ENCODE measurements around the gene SELENON. TPM values are rescaled to one million over a fixed set of nuclear protein-coding genes. Genes with fewer than 3 reads are reported as not detected.

Gene SELENON
- total RNA-seq, 2 experiments from 2014 or later: 15.0 to 15.6 TPM

DNA sequence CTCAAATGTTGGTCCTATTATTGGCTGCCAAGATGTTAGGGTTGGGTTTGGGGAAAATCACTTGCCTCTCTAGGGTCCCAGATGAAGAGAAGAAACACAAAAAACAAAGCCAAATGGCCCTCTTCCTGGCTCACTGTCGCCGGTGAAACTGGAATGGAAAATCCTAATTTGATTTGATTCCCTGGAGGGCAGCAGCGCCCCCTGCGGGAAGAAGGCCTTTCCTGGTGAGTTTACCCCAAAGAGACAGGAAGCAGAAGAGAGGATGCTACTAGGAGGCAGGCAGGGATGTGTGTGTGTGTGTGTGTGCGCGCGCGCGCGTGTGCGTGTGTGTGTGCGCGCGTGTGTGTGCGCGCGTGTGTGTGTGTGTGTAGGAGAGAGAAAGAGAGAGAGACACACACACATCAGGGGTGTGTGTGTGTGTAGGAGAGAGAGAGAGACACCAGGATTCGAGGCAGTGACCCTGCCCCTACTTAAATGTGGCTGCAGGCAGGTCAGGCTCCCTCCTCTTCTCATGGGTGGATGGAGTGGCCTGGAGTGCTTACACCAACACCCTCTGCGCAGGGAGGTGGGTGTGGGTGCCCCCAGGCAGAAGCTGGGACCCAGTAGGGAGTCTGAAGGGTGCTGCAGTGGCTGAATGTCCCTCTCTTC, 3.1 kb upstream of the SELENON start:
- Mint-ChIP-seq H3K9me3 (no peaks in the 10 kb centered on the region), H3K36me3 (peaks cover 9% of the 10 kb centered on the region), H3K4me3 (peak overlapping the region; percentile 42), H3K27me3 (no peaks in the 10 kb centered on the region), H3K4me1 (peaks cover 44% of the 10 kb centered on the region), H3K27ac (peak overlapping the region; percentile 57)
- DNase-seq: peak; percentile 80

DNA sequence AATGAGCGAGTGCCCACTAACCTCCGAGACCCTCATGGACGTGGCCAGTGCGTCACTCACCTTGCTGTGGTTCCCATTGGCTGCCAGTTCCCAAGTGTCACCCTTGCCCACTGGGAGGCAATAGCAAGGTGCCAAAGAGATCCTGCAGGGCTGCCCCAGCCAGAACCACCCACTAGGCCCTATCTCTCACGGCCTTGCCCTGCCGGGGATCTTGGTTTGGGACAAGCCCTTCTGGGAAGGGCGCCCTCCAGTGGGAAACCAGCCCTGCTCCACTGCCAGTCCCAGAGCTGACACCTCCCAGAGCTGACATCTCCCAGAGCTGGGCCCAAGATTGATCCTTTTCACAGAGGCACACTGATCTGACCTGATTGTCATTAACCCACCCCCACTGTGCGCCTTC, 2.1 kb upstream of the SELENON start:
- H3K27ac Mint-ChIP-seq: no peak overlapping the region
- peak; percentile 38 for DNase-seq
- H3K4me1 Mint-ChIP-seq: peaks cover 54% of the 10 kb centered on the region

DNA sequence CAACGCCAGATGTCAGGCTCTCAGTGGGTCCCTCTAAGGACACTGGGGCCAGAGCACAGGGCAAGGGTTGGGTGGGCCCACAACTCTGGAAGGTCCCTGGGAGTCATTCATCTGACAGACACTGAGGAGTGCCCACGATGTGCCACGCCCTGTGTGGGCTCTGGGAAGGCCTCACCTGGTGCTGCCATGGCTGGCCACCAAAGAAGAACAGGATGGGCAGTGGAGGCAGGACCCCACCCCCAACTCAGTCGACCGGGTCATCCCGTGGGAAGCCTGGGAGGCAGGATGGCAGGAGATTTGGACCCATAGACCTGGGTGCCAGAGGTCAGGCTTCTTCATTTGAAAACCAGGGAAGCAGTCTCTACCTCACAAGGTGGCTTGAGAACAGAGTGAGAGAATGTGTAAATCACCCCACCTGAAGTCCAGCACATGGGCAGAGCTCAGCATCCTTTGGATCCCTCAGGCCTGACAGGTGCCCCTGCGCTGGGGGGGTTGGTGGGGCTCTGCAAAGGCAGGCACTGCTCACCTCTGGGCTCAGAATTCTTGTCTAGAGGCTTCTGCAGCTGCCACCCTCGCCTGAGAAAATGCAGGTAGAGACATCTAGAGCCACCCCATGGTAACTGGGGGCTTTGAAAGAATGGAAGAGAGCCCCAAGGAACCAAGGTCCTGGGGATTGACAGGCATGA, 1.2 kb upstream of the SELENON start:
- Mint-ChIP-seq H3K36me3 (peaks cover 9% of the 10 kb centered on the region), H3K27ac (no peak overlapping the region), H3K4me3 (no peak overlapping the region), H3K27me3 (no peaks in the 10 kb centered on the region), H3K4me1 (peaks cover 54% of the 10 kb centered on the region), H3K9me3 (no peaks in the 10 kb centered on the region)
- no peak for DNase-seq

More for the DNA sequence above, 2.1 kb upstream of the SELENON start:
- no peak overlapping the region for H3K4me3 Mint-ChIP-seq
- H3K27me3 Mint-ChIP-seq: no peaks in the 10 kb centered on the region
- peaks cover 9% of the 10 kb centered on the region for H3K36me3 Mint-ChIP-seq
- H3K9me3 Mint-ChIP-seq: no peaks in the 10 kb centered on the region

DNA sequence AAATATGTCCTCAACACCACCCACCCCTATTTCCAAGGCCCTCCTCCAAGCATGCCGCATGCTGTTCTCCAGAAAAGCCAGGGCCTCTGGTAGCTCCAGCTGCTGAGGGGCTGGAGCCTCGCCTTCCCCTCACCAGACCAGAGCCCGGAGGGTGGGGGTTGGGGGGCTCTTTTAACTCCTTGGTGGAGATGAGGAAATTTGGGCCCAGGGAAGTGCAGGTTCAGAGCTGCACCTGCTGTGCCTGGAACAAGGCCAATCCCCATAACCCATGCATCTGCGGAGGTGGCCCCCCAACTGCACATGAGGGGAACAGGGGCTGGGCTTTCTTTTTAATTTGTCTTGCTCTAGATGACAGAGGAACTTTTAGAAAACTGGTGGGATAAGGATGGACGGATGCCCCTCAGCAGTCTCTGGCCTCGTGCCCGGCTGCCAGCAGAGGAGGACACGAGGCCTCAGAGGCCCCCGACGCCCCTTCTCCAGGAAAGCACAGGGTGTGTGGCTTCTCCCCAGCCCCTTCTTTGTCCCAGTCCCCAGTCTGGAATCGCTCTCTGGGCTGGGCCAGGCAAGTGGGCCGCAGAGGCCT, 550 bp upstream of the SELENON start:
- DNase-seq: no peak
- Mint-ChIP-seq H3K4me3 (peak overlapping the region; percentile 73), H3K9me3 (no peaks in the 10 kb centered on the region), H3K27me3 (no peaks in the 10 kb centered on the region), H3K36me3 (peaks cover 9% of the 10 kb centered on the region), H3K4me1 (peaks cover 55% of the 10 kb centered on the region), H3K27ac (no peak overlapping the region)

DNA sequence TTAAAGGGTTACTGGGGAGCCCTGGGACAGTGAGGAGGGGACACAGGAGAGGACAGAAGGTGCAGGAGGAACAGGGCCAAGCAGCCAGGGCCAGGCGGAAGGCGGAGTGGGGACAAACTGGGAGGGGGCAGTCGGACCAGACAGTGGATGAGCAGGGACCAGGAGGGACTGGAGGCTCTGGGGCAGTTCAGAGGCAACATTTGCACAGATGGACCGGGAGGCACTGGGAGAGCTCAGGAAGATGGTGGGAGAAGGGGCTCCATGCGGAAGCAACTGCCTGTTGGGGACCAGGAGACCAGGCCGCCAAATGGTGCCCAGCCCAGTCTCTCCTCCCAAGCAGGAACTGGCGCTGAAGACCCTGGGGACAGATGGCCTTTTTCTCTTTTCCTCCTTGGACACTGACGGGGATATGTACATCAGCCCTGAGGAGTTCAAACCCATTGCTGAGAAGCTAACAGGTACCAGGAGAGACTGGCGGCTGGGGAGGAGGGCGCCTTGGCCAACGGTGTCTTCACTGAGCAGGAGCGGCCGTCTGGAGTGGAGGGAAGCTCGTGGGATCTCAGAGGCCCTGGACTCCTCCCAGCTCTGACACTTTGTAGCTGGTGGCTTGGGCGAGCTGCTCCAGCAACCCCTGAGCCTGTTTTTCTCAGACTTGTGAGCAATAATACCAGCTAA, 847 bp downstream of the SELENON start:
- no peaks in the 10 kb centered on the region for H3K27me3 Mint-ChIP-seq
- H3K27ac Mint-ChIP-seq: peak overlapping the region; percentile 6
- H3K36me3 Mint-ChIP-seq: peaks cover 9% of the 10 kb centered on the region
- DNase-seq: no peak
- peaks cover 52% of the 10 kb centered on the region for H3K4me1 Mint-ChIP-seq
- peak overlapping the region; percentile 85 for H3K4me3 Mint-ChIP-seq
- no peaks in the 10 kb centered on the region for H3K9me3 Mint-ChIP-seq

DNA sequence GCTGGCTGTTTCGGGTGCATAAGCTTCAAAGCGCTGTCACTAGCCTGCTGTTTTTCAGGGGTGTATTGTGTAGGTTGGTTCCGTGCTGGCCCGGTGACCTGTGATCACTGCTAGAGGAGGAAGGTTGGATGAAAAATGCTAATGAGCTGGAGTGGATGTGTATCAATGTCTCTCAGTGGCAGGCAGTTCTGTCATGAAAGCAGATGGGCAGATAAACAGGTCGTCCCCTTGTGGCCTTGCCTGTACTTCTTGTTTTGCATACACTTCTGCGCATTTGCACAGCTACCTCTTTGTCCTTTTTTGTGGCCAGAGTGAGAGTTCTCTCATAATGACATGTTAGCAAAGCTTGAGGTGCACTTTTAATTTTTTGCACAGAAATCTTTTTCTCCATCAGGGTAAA, 2.9 kb downstream of the SELENON start:
- H3K4me1 Mint-ChIP-seq: peaks cover 35% of the 10 kb centered on the region

DNA sequence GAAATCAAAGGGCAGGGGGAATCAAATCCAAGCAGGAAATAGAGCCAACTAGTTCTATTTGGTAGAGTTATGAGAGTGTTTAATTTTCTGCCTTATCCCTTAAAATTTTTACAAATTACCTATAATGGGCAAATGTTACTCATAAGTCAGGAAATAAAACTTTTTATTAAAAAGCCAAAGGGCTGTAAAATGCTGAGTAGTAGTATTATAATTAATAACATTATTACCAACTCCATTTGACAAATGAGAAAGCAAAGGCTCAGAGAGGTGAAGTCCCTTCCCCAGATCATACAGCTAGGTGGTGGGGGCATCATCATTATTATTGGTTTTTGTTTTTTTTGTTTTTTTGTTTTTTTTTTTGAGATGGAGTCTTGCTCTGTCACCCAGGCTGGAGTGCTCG, 3.4 kb downstream of the SELENON start:
- Mint-ChIP-seq H3K36me3 (peaks cover 10% of the 10 kb centered on the region), H3K4me1 (peaks cover 33% of the 10 kb centered on the region), H3K4me3 (no peak overlapping the region), H3K27me3 (no peaks in the 10 kb centered on the region), H3K27ac (no peak overlapping the region), H3K9me3 (no peaks in the 10 kb centered on the region)
- DNase-seq: no peak

More for the DNA sequence above, 2.9 kb downstream of the SELENON start:
- Mint-ChIP-seq H3K4me3 (no peak overlapping the region), H3K9me3 (no peaks in the 10 kb centered on the region), H3K27ac (no peak overlapping the region), H3K27me3 (no peaks in the 10 kb centered on the region), H3K36me3 (peaks cover 10% of the 10 kb centered on the region)
- DNase-seq: no peak

DNA sequence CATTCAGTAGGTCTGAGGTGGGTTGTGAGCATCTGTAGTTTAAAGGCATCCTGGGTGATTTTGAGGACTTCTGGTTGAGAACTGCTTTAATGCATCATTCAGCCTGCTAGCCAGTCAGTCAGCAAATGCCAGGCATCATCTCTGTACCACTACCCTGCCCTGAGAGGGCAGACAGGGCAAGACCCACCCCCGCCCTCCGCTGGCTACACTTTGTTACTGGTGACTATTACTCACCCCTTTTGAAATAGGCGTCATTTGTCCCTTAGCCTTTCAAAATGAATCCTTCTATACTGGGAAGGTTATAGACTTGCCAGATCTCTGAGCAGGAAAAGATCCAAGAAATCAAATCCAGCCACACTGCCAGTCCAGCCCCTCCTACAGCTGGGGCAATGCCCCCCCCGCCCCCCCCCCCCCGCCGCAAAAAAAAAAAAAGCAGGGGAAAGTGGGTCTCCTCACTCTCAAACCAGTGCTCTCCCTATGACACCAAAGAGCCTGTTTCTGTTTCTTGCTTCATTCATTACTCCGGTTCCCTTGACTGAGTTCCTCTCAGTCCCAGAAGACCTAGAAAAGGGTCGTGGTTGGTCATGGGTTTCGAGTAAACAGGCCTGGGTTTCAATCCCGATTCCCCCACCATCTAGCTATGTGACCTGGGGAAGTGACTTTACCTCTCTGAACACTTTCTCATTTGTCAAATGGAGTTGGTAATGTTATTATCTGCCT, 4.4 kb downstream of the SELENON start:
- no peak overlapping the region for H3K27ac Mint-ChIP-seq
- no peaks in the 10 kb centered on the region for H3K9me3 Mint-ChIP-seq
- no peak for DNase-seq
- no peak overlapping the region for H3K4me3 Mint-ChIP-seq
- no peaks in the 10 kb centered on the region for H3K27me3 Mint-ChIP-seq
- H3K4me1 Mint-ChIP-seq: peaks cover 33% of the 10 kb centered on the region
- H3K36me3 Mint-ChIP-seq: peaks cover 10% of the 10 kb centered on the region

DNA sequence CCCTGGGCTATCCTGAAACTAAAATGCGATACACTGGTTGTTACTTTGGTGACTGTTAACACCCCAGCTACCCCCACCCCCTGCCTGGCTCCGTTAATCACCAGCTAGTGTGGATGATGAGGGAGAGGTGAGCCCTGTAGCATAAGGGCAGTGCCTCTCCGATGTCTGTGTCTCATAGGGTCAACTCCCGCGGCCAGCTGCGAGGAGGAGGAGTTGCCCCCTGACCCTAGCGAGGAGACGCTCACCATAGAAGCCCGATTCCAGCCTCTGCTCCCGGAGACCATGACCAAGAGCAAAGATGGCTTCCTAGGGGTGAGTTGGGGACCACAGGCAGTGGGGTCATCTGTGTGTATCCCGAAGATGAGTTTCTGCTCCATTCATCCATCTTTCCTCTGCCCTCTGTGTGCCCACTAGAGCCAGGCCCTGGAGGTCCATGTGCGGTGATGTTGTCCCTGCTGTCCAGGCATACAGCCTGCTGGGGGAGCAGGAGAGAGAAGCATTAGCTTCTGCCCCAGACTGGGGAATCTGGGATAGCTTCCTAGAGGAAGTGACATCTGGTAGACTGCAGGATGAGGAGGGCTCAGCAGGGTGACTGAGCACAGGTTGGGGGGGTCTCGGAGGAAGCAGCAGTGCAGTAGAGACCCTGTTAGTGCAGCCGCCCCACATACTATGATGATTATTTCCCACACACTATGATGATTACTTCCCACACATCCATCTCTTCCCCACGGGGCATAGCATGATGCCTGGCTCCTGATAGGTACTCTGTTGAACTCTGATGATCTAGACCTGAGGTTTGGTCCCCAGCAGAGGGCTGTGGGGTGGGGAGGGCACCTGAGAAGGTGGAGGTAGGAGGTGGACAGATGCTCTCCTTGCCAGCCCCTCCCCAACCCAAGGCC, 5.2 kb downstream of the SELENON start:
- no peaks in the 10 kb centered on the region for H3K27me3 Mint-ChIP-seq
- no peak overlapping the region for H3K4me3 Mint-ChIP-seq

DNA sequence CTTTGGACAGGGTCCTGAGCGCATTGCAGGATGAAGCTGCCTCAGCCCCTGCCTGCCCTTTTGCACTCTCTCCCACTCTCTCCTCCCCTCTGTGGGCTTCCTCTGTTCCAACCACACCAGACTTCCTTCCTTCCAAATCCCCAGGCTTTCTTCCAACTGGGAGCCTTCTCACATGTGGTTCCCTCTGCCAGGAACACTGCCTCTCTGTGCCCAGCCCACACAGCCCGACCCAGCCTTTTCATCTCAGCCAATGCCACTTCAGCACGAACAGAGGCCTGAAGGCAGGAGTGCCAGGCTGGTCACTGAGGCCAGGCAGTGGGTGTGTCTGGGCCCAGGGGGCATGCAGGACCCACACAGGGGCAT, 5.9 kb downstream of the SELENON start:
- Mint-ChIP-seq H3K27me3 (no peaks in the 10 kb centered on the region), H3K27ac (no peak overlapping the region), H3K9me3 (no peaks in the 10 kb centered on the region), H3K4me3 (no peak overlapping the region), H3K4me1 (peaks cover 25% of the 10 kb centered on the region), H3K36me3 (peaks cover 8% of the 10 kb centered on the region)
- no peak for DNase-seq

More for the DNA sequence above, 5.2 kb downstream of the SELENON start:
- Mint-ChIP-seq H3K27ac (no peak overlapping the region), H3K9me3 (no peaks in the 10 kb centered on the region), H3K4me1 (peaks cover 30% of the 10 kb centered on the region), H3K36me3 (peaks cover 11% of the 10 kb centered on the region)
- no peak for DNase-seq

DNA sequence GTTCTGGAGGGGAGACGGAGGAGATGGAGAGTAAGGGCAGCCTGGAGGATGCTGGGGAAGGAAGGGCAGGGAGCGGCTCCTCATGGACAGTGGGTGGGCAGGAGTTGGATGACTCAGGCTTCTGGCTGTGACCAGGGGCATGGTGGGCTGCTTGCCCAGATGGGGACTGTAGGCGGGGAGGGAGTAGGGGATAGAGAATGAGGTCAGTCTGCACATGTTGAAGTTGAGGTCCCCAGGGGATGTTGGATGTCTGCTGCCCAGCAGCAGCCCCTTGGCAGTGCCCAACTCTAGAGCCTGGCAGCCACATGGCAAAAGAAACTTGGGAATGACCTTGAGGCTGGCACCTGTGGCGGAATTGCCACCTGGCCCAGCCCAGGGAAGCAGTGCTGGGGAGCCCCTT, 6.4 kb downstream of the SELENON start:
- peaks cover 5% of the 10 kb centered on the region for H3K36me3 Mint-ChIP-seq
- H3K4me1 Mint-ChIP-seq: peaks cover 23% of the 10 kb centered on the region
- DNase-seq: no peak
- H3K4me3 Mint-ChIP-seq: no peak overlapping the region
- no peaks in the 10 kb centered on the region for H3K27me3 Mint-ChIP-seq
- no peak overlapping the region for H3K27ac Mint-ChIP-seq
- H3K9me3 Mint-ChIP-seq: no peaks in the 10 kb centered on the region

DNA sequence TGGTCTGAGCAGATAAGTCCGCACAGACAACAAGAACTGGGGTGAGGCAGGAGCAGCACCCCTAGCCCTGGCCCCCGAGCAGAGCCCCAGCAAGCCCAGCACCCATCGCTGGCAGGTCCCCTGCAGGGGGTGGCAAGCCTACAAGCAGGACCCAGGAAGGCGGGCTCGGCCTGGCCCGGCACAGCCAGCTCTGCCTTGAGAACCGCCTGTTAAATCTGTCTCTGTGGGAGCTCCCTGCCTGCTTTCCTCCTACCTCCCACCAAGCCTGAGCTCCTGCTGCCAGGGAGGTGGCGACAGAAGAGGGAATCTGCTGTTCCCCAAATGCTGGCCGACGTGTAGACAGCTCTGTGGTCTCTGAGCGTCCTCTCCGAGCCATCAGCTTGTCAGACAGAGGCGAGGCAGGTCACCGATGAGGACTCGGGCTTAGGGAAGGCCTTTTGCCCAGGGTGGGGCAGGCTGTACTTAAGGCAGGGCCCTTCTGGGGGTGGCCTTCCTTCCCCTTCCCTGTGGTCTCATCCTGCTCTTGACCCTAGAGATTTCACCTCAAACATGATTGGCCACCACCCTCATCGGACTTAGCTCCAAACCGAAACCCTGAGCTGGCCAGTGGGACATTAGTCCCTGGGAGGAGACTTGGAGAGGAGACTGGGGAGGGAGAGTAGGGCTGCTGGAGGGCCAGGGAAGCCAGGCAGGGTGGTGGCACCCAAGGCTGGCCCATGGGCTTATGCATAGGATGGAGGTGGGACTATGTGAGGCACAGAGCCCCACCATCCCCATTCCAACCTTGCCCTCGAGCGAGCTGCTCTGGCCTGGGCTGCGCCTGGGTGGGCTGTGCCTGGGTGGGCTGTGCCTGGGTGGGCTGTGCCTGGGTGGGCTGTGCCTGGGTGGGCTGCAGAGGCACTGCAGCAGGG, 7.7 kb downstream of the SELENON start:
- Mint-ChIP-seq H3K36me3 (peaks cover 5% of the 10 kb centered on the region), H3K4me3 (no peak overlapping the region), H3K27ac (no peak overlapping the region)

DNA sequence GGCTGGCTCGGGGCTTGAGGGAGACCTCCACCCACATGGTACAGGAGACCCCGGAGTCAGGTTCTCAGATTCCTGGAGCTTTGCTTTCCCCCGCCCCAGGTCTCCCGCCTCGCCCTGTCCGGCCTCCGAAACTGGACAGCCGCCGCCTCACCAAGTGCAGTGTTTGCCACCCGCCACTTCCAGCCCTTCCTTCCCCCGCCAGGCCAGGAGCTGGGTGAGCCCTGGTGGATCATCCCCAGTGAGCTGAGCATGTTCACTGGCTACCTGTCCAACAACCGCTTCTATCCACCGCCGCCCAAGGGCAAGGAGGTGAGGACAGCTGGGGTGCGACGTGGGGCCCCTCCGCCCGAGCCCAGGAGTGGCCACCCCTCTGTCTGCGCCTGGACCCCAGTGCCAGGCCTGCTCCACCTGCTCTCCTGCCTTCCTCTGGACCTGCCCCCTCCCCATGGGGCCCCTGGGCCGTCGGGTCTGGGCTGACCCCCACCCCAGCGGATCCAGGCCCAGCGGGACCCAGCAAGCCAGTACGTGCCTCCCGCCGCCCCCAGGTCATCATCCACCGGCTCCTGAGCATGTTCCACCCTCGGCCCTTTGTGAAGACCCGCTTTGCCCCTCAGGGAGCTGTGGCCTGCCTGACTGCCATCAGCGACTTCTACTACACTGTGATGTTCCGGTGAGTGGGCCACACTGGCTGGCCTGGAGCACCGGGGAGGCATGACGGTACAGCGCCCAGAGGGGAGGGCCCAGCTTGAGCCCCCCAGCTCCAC, 8.7 kb downstream of the SELENON start:
- DNase-seq: no peak
- peaks cover 11% of the 10 kb centered on the region for H3K4me1 Mint-ChIP-seq
- H3K36me3 Mint-ChIP-seq: peaks cover 5% of the 10 kb centered on the region
- no peak overlapping the region for H3K27ac Mint-ChIP-seq
- no peaks in the 10 kb centered on the region for H3K27me3 Mint-ChIP-seq
- H3K4me3 Mint-ChIP-seq: no peak overlapping the region
- H3K9me3 Mint-ChIP-seq: no peaks in the 10 kb centered on the region

More for the DNA sequence above, 7.7 kb downstream of the SELENON start:
- no peaks in the 10 kb centered on the region for H3K9me3 Mint-ChIP-seq
- DNase-seq: no peak
- H3K27me3 Mint-ChIP-seq: no peaks in the 10 kb centered on the region
- peaks cover 15% of the 10 kb centered on the region for H3K4me1 Mint-ChIP-seq
